K562 (cell line): ENCODE data around the gene TRIM44. TPM values are rescaled to one million over a fixed set of nuclear protein-coding genes. Genes with fewer than 3 reads are reported as not detected.

Experiments
- ATAC-seq: fragments of 200-7000 bp; cut with Tn5 transposase; 3 replicates; pipeline ENCODE4 v1.9.1; 2020; ENCODE audit warnings: moderate library complexity
- BruUV-seq: library from RNA; stranded (reverse); fragments of 400-500 nt; replicated peaks from 2 replicates; lab custom pipeline; 2021; lab: Mats Ljungman, UMichigan
- CTCF ChIA-PET: fragments of 300-600 bp; formaldehyde crosslinking; extraction: SDS; loops from one replicate; lab custom pipeline; 2021; ENCODE audit warnings: low intra/inter-chr PET ratio; lab: Yijun Ruan, JAX
- POLR2A ChIA-PET: fragments of 300-600, 350-650 bp; sonication (Branson Sonifier 250); formaldehyde crosslinking; extraction: SDS; loops from one replicate; lab custom pipeline; 2021; ENCODE audit warnings: antibody characterized with exemption, inconsistent platforms; lab: Yijun Ruan, JAX
- DNase-seq, 4 experiments: peaks; one replicate each; pipeline versions ENCODE4 v3.0.0 to v3.0.0-alpha.2; 2011 to 2018; ENCODE audit warnings: low spot score in 3 of 4, mixed read lengths in 3 of 4; ENCODE audit errors: extremely low read depth in 1 of 4
- FAIRE-seq: peaks from 2 replicates; lab custom pipeline; 2011; peaks lifted over from hg19 to GRCh38; lab: Jason Lieb, UNC
- H2AFZ ChIP-seq: 2 replicates; pipeline ENCODE4 v1.6.0; 2011; ENCODE audit warnings: low read depth, low read length, control low read depth, inconsistent platforms
- H3K27ac ChIP-seq: fragments of 200-600 bp; 3 replicates; pipeline ENCODE4 v1.8.0; 2011; ENCODE audit warnings: low read depth, mild to moderate bottlenecking, control low read depth, inconsistent platforms, low read length, moderate library complexity, mixed read lengths; ENCODE audit errors: extremely low read depth
- H3K27me3 ChIP-seq, 2 experiments: fragments of 300-600 bp in 1 of 2; 2 replicates in 1 of 2; 3 replicates in 1 of 2; pipeline versions ENCODE4 v1.6.0 to v1.8.0; 2011; ENCODE audit warnings: inconsistent platforms in 2 of 2, low read length in 2 of 2, mild to moderate bottlenecking in 1 of 2, mixed read lengths in 1 of 2, moderate library complexity in 1 of 2; ENCODE audit not compliant: control insufficient read depth in 2 of 2, insufficient read depth in 2 of 2
- H3K36me3 ChIP-seq: fragments of 300-600 bp; 3 replicates; pipeline ENCODE4 v1.8.0; 2011; ENCODE audit warnings: mild to moderate bottlenecking, low read length, inconsistent platforms; ENCODE audit not compliant: control insufficient read depth, insufficient read depth
- H3K4me1 ChIP-seq, 2 experiments: fragments of 200-600 bp in 1 of 2; replicated peaks in 1 of 2; 2 replicates in 1 of 2; 3 replicates in 1 of 2; pipeline versions ENCODE4 v1.5.1 to v1.8.0; 2011; ENCODE audit warnings: inconsistent platforms in 2 of 2, low read length in 2 of 2, mild to moderate bottlenecking in 1 of 2, mixed read lengths in 1 of 2, moderate library complexity in 1 of 2; ENCODE audit not compliant: control insufficient read depth in 2 of 2, insufficient read depth in 2 of 2
- H3K4me2 ChIP-seq: 2 replicates; pipeline ENCODE4 v1.6.1; 2011; ENCODE audit warnings: low read length, control low read depth, inconsistent platforms, mixed read lengths; ENCODE audit not compliant: insufficient read depth
- H3K4me3 ChIP-seq: fragments of 200-600 bp; sonication (generic), shearing (Covaris generic); 2 replicates; pipeline ENCODE4 v1.5.1; 2016; ENCODE audit warnings: control low read depth, inconsistent platforms
- H3K79me2 ChIP-seq: fragments of 200-600 bp; 3 replicates; pipeline ENCODE4 v1.8.0; 2011; ENCODE audit warnings: low read length, inconsistent platforms; ENCODE audit not compliant: control insufficient read depth, insufficient read depth
- H3K9ac ChIP-seq, 2 experiments: 2 replicates each; pipeline versions ENCODE4 v1.6.0 to v1.6.1; 2011; ENCODE audit warnings: low read depth in 2 of 2, low read length in 2 of 2, control low read depth in 1 of 2, inconsistent platforms in 1 of 2, mild to moderate bottlenecking in 1 of 2, mixed read lengths in 1 of 2; ENCODE audit not compliant: insufficient read depth in 1 of 2
- H3K9me1 ChIP-seq: one replicate; pipeline ENCODE4 v1.6.0; 2011; ENCODE audit warnings: inconsistent platforms, mild to moderate bottlenecking, low read length, moderate library complexity; ENCODE audit not compliant: control insufficient read depth, insufficient read depth
- H3K9me3 ChIP-seq: replicated peaks from 2 replicates; pipeline ENCODE4 v1.5.1; 2011; ENCODE audit warnings: low read depth, low read length, inconsistent platforms; ENCODE audit not compliant: control insufficient read depth, insufficient read depth
- H4K20me1 ChIP-seq: replicated peaks from 2 replicates; pipeline ENCODE4 v1.6.1; 2011; ENCODE audit warnings: low read length, inconsistent platforms, mixed read lengths; ENCODE audit not compliant: control insufficient read depth, insufficient read depth
- DPF2 ChIP-seq: fragments of 450-650 bp; IDR thresholded peaks from 2 replicates; pipeline ENCODE4 v1.6.1; 2016
- HMGXB4 ChIP-seq: sonication (generic); formaldehyde crosslinking; IDR thresholded peaks from 2 replicates; pipeline ENCODE4 v1.8.1; 2023; ENCODE audit warnings: mild to moderate bottlenecking, missing genetic modification reagents
- PHF21A ChIP-seq: fragments of 450-650 bp; IDR thresholded peaks from 2 replicates; pipeline ENCODE4 v1.6.1; 2017; ENCODE audit warnings: low read depth, borderline replicate concordance
- POLR2AphosphoS2 ChIP-seq: IDR thresholded peaks from 2 replicates; pipeline ENCODE4 v1.6.1; 2012; ENCODE audit warnings: low read length, improper control_type of control experiment
- RFX1 ChIP-seq: fragments of 450-650 bp; IDR thresholded peaks from 2 replicates; pipeline ENCODE4 v1.6.1; 2016; ENCODE audit warnings: mild to moderate bottlenecking, moderate library complexity
- RNF2 ChIP-seq: sonication (generic); IDR thresholded peaks from 2 replicates; pipeline ENCODE4 v1.6.1; 2016
- SRSF7 ChIP-seq: fragments of 200-400 bp; formaldehyde crosslinking; optimal IDR thresholded peaks from 2 replicates; pipeline ENCODE3; 2017; ENCODE audit warnings: mild to moderate bottlenecking, low read depth, low read length
- ZNF778 ChIP-seq: fragments of 450-650 bp; formaldehyde crosslinking; IDR thresholded peaks from 2 replicates; pipeline ENCODE4 v1.4.0; 2020; ENCODE audit warnings: mild to moderate bottlenecking, moderate library complexity
- WGBS: fragments of 100-300 bp; shearing (Covaris generic); methylation state at CpG from one replicate; pipeline ENCODE4 v1.1.6; 2016; ENCODE audit warnings: low coverage, mixed read lengths; ENCODE audit not compliant: insufficient coverage; ENCODE audit errors: missing lambda C conversion rate; 5-methylcytosine and 5-hydroxymethylcytosine counted together
- in situ Hi-C: fragments of 300-500 bp; cut with MboI; formaldehyde crosslinking; loops from 4 replicates; pipeline ENCODE4 v1.15.0; 2018; ENCODE audit warnings: inconsistent platforms, mixed read lengths
- intact Hi-C: fragments of 100-400 bp; cut with micrococcal nuclease; formaldehyde crosslinking; loops from 2 replicates; pipeline ENCODE4 v1.14.2; 2022
- polyA plus RNA-seq, 8 experiments: library from polyadenylated mRNA; depleted of rRNA in 4 of 8; stranded (reverse) in 5 of 8; unstranded in 3 of 8; fragments of >200 nt; fragmentation: Nextera tagmentation in 2 of 8; fragmentation: Illumina TruSeq in 1 of 8; extraction: Ambion mirVana in 2 of 8; extraction: Trizol in 1 of 8; gene quantifications; 2 replicates each; pipeline versions ENCODE4 v1.2.1 to v1.2.3, GENCODE V29; 2011 to 2014; ENCODE audit warnings: inconsistent platforms in 1 of 8, missing spikeins in 1 of 8
- total RNA-seq, 7 experiments: library from RNA; depleted of rRNA in 6 of 7; stranded (reverse); fragments of >200 nt in 6 of 7; fragmentation: Illumina TruSeq in 2 of 7; extraction: Trizol in 2 of 7; gene quantifications; 2 replicates each; pipeline versions ENCODE4 v1.2.1 to v1.2.3, GENCODE V29; 2011 to 2021; ENCODE audit warnings: low replicate concordance in 1 of 7

Gene TRIM44
- total and polyA plus RNA-seq, 9 of the 15 experiments (the other 6 are each of a cell fraction or from before 2014, with no cell fraction given) = 8.3 to 105 (median 37.2) TPM

DNA sequence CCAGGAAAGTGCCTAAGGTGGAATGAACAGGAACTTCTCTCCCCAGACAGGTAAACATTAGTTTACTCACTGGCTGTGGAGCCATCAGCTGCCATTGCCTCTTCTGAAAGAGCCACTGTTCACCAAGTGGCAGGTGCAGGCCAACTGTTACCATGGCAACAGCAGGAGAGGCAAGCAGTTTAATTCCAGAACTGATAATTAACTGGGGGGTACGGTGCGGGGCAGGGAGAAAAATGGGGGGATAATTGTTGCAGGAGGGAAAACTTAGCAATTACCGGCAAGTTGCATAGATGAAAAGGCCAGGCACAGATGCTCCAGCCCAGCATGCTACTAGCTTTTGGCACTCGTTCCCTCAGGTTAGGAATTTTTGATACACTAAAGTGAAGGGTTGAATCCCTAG, 85.1 kb downstream of the TRIM44 start:
- POLR2A ChIA-PET = no interaction called here
- Histone ChIP-seq H3K79me2 (no peaks in the 10 kb centered on the region; the same call in 2 of the 3 replicates), H3K4me3 (no peak overlapping the region), H4K20me1 (no peaks in the 10 kb centered on the region; the same call in 1 of the 2 replicates), H3K9ac (no peak overlapping the region), H3K9me3 (no peaks in the 10 kb centered on the region), H3K9me1 (no peaks in the 10 kb centered on the region), H3K27ac (no peak overlapping the region), H3K27me3 (no peaks in the 10 kb centered on the region; a peak in 1 of 5 replicates), H2AFZ (no peak overlapping the region), H3K4me2 (no peak overlapping the region), H3K36me3 (peaks cover 18% of the 10 kb centered on the region), H3K4me1 (no peaks in the 10 kb centered on the region)
- 97% methylated on average over 4 of the region's 4 CpGs for WGBS
- no peak for ATAC-seq
- intact Hi-C loops (no loop called here), in situ Hi-C loops (no loop called here)
- no TSS peak for BruUV-seq
- CTCF ChIA-PET = no interaction called here
- no peak for FAIRE-seq
- TF ChIP-seq DPF2 (no peak), RFX1 (peak; percentile 84)
- DNase-seq = no peak

DNA sequence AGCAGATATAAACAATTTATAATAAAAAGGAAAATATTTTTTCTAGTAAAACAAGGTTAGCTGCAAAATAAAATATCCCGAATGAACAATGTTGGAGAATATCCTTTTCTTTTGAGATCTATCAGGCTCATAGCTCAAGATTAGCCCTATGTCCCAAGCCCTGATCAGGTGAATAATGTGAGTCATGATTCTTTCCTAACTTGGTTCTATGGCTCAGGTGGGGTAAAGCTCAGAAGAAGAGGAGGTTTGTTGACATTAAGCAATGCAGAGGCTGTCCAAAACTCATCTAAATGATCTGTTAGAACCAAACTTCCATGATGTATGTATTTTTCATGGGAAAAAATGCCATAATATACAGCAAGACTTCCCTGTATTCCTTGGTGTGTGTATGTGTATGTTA, 86.1 kb downstream of the TRIM44 start:
- Histone ChIP-seq H3K4me1 (no peaks in the 10 kb centered on the region), H3K27ac (no peak overlapping the region), H3K9ac (no peak overlapping the region), H3K9me3 (no peaks in the 10 kb centered on the region), H4K20me1 (no peaks in the 10 kb centered on the region), H2AFZ (no peak overlapping the region), H3K36me3 (peaks cover 11% of the 10 kb centered on the region; the same call in 2 of the 3 replicates), H3K4me3 (no peak overlapping the region), H3K27me3 (no peaks in the 10 kb centered on the region), H3K4me2 (no peak overlapping the region), H3K79me2 (no peaks in the 10 kb centered on the region; the same call in 1 of the 3 replicates), H3K9me1 (no peaks in the 10 kb centered on the region)
- in situ Hi-C loops = no loop called here
- POLR2A ChIA-PET = interaction anchor here (0.6 kb wide), 1 partner anchor 332 kb away, joined by 3 read pairs; no protein-coding TSS in a partner anchor
- 93% methylated on average over 1 of the region's 1 CpG for WGBS
- BruUV-seq = no TSS peak
- DNase-seq = no peak
- intact Hi-C loops = no loop called here
- CTCF ChIA-PET = no interaction called here
- no peak for ATAC-seq
- no peak for FAIRE-seq
- TF ChIP-seq RNF2 = no peak
- TF ChIP-seq POLR2AphosphoS2 = no peak
- no peak for TF ChIP-seq PHF21A
- TF ChIP-seq SRSF7 = no peak
- TF ChIP-seq ZNF778 = no peak
- TF ChIP-seq HMGXB4 (CRISPR knock-in tag) = no peak
